Medulla oblongata (tissue), 1 donor: Measurements from ENCODE around the gene RXRB.

ENCODE experiments used
- DNase-seq: peaks from one replicate; pipeline ENCODE4 v3.0.0-alpha.2; 2015; ENCODE audit errors: extremely low spot score

The RXRB gene

GRCh38 chr6:33197431-33198048 is 2.9 kb downstream of the RXRB start:
- peak; percentile 82 for DNase-seq

DNA sequence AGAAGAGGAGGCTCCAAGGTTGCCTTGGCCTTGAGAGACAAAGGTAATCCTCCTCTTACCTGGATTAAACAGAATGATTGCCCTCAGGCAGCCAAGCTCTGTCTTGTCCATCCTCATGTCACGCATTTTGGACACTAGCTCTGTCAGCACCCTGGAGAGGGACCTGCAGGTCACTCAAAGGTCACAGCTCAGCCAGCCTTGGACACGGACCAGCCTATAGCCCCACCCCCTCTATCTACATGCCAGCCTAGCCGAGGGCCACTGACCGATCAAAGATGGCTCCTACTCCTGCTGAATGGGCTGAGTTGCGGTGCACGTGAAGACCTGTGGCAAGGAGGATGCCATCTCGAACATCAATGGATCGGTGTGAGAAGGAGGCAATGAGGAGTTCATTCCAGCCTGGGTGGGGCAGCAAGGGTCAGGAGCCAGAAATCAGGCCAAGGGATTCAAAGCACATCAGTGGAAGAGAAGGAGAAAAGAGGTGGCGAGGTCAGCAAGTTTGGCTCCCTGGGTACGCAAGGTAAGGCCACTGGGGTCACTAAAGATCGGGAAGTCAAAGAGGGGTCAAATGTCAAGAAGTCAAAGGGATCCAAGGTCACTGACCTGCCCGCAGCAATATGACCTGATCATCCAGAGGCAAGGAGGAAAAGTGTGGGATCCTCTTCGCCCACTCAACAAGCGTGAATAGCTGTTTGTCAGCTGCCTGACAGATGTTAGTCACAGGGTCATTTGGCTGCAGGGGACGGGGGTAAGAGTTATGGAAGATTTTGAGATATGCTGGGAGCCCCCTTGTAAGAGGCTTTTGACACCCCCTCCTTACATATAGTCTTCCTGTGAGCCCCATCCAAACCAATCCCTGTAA is 4.9 kb downstream of the RXRB start:
- no peak for DNase-seq

GRCh38 chr6:33194431-33194979 is 6.0 kb downstream of the RXRB start:
- no peak for DNase-seq

- no peak for DNase-seq
Observed at GRCh38 chr6:33193619-33194018, 6.8 kb downstream of the RXRB start.

- DNase-seq, result peak; percentile 76
Observed at GRCh38 chr6:33192671-33193602, 7.5 kb downstream of the RXRB start.

DNA sequence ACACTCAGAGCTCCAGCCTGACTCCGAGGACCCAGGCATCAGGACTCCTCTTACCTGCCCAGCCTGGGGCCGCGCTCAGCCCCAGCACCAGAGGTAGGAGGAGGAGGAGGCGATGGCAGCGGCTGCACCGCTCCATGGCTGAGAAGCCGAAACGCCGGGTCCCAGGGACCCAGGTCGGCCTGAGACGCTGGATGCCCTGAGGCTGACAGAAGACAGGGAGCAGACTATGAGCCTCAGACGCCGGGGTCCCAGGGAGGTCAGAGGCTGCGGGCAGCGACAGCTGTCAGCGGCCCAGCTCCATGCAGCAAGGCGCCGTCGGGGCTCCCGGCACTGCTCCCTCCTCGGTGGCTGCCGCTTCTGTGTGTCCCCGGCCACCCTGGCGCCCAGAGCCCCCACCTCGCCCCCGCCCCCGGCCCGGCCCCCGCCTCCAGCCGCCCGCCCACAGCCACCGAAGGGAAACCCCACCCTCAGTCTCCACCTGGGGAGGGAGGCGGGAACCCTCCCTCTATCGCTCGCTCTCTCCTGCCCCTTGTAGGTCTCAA is 8.3 kb downstream of the RXRB start, which contains the start of gene COL11A2:
Gene COL11A2 (minus strand): TSS at position 363 of the 542 bp plus-strand sequence. CDS start 227 bp downstream, at position 136.
- DNase-seq, result no peak

GRCh38 chr6:33191383-33192104 is 8.9 kb downstream of the RXRB start:
- no peak for DNase-seq

- no peak for DNase-seq
Observed at GRCh38 chr6:33190504-33191107, 9.9 kb downstream of the RXRB start.

GRCh38 chr6:33189625-33190448 is 10.6 kb downstream of the RXRB start:
- no peak for DNase-seq

DNA sequence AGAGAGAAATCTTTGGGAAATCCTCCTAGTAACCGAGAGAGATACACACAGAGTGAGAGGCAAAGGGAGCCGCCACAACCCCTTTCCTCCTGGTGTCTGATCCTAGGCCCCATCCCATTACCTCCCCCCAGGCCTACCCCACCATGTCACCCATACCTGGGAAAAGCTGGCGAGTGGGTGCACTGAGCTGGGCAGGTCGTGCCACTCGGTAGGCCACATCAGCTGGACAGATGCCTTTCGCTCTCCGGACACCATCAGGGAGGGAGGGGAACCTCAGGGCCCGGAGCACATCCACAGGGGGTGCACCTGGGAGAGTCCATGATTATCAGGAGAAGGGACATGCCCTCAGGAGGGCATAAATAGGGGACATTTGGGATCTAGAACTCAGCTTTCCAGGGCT is 11.3 kb downstream of the RXRB start:
- no peak for DNase-seq

DNA sequence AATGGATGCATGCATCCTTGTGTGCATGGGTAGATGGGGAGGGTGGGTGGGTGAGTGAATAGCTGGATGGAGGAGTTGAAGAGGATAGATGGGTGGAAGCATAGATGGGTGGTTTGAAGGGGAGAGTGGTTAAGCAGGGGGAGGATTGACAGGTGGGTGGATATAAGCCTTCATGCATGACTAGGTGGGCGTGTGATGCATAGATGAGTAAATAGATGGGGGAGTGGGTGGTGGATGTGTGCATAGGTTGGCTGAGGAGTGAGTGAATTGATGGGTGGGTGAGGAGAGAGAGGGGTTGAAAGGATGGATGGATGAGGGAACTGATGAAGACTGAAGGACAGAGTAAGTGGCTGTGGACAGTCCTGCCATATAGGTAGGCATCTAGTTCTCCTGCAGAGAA is 12.7 kb downstream of the RXRB start:
- no peak for DNase-seq

DNA sequence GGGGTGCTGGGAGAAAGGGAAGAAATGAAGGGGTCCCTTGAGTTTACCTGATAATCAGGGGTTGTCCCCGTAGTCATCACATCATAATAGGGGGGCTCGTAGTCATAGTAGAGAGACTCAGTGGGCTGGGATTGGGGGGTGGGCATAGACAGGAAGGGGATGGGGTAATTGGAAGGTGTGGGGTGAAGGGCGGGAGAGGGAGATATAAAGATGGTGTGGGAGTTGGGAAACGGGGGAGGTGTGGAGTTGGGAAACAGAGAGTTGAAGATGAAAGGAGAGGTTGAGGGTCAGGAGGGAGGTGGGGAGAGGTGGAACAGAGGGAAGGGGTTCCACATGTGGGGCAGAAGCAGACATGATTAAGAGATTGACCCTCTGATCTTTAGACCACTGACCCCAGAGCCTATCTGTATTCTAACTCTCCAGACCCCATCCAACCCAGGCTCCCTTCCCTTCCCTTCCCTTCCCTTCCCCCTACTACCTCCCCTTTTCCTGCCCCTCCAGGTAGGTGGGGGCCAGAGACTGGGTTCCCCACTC is 14.7 kb downstream of the RXRB start:
- DNase-seq, result no peak

- DNase-seq, result no peak
Observed at GRCh38 chr6:33185190-33185589, 15.3 kb downstream of the RXRB start.

GRCh38 chr6:33183071-33183683 is 17.3 kb downstream of the RXRB start:
- no peak for DNase-seq

- no peak for DNase-seq
Observed at GRCh38 chr6:33181141-33181540, 19.3 kb downstream of the RXRB start.

DNA sequence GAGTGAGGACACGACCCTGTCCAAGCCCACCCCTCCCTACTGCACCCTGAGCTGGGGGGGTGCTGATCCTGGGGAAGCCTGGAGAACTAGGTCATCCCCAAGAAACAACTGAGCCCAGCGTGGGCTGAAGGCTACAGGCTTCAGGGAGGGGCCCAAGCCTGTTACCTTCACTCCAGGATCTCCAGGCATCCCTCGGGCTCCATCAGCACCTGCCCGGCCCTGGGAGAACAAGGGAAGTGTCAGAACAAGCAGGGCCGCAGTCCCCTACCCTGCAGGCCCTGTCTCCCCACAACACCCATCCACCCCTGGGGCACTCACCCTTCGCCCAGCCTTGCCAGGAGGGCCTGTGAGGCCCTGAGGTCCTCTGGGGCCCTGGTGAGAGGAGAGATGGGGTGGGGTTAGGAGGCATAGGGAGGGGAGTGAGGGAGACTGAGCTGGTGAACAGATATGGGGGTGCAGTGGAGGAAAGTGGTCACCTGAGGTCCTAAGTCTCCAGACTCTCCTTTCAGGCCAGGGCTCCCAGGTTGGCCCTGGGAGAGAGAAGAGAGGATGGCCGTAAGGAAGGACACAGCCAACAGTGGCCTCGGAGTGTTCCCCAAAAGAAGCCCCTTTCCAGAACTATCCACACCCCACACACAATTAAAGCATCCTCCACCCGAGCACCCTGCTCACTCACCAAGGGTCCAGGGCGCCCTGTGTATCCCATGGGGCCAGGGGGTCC is 21.6 kb downstream of the RXRB start:
- DNase-seq, result no peak

DNA sequence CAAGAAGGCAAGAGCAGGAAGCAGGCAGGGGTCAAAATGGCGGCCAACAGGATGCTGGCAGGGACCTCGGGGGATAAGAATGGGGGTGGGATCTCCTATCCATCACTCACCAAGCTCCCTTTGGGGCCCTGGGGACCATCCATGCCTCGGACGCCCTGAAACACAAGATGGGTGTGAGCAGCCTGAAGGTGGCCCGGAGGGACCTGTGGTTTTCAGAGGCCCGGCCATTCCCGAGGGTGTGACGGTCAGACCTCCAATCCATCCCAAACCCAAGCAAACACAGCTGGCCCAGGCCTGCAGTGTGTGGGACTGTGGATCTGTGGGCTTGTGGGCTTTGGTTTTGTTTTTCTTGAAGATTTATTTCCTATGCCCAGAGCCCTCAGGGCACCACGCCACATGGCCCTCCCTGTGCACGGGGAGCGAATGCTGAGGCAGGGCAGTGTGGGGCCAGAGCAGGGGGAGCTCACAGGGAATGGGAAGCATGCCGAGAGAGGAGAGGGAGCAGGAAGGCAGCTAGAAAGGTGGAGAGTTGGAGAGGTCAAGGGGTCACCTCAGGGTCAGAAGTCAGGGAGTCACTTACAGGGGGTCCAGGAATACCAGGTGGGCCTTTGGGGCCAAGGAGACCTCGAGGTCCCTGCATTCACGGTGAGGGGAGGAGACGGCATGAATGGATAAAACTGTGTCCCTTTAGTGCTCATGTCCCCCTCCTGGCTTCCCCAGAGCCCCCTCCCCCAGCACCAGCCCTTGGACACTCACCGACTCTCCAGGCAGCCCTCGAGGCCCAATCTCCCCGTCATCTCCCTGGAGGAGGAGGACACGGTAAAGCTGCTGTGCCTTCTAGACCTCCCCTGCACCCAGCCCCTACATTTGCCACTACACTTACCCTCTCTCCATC is 22.7 kb downstream of the RXRB start:
- DNase-seq, result no peak
